Measurements from ENCODE around the gene APOOL.

DNA sequence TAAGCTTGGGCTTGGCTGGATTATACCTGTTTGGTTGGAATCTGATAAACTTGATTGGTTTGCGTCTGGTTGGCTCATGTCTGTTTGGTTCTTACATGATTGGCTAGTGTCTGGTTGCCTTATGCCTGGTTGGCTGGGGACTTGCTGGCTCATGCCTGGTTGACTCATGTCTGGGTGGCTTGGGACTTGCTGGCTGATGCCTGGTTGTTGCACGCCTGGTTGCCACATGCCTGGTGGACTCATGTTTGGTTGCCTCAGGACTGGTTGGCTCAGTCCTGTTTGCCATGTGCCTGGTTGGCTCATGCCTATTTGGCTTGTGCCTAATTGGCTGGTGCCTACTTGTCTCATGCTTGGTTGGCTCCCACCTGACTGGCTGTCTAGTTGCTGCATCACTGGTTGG, 104.5 kb downstream of the APOOL start:
- TF ChIP-seq, protein P1, sequence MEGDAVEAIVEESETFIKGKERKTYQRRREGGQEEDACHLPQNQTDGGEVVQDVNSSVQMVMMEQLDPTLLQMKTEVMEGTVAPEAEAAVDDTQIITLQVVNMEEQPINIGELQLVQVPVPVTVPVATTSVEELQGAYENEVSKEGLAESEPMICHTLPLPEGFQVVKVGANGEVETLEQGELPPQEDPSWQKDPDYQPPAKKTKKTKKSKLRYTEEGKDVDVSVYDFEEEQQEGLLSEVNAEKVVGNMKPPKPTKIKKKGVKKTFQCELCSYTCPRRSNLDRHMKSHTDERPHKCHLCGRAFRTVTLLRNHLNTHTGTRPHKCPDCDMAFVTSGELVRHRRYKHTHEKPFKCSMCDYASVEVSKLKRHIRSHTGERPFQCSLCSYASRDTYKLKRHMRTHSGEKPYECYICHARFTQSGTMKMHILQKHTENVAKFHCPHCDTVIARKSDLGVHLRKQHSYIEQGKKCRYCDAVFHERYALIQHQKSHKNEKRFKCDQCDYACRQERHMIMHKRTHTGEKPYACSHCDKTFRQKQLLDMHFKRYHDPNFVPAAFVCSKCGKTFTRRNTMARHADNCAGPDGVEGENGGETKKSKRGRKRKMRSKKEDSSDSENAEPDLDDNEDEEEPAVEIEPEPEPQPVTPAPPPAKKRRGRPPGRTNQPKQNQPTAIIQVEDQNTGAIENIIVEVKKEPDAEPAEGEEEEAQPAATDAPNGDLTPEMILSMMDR (IDR thresholded peaks at IDR 0.05; ENCODE audit: low read length): no peak
- no peak for TF ChIP-seq EZH2 (IDR thresholded peaks at IDR 0.05; ENCODE audit: borderline replicate concordance, low read length)

All from OCI-LY1 (cell line).